HG03135 (cell line): ENCODE data around the gene MIEF1.
A peak's percentile ranks its signal among the peaks of the same experiment; 100 is the strongest.
"Not testable (repeated sequence)": the region's sequence is repeated elsewhere in the genome, so short reads cannot be mapped to it uniquely, and the experiment has no call there.

Experiments used
- ATAC-seq: cut with Tn5 transposase; IDR thresholded peaks from one replicate; pipeline ENCODE4 v1.9.1; 2021; ENCODE audit warnings: mild to moderate bottlenecking, moderate library complexity; ENCODE audit not compliant: unreplicated experiment

Gene MIEF1

DNA sequence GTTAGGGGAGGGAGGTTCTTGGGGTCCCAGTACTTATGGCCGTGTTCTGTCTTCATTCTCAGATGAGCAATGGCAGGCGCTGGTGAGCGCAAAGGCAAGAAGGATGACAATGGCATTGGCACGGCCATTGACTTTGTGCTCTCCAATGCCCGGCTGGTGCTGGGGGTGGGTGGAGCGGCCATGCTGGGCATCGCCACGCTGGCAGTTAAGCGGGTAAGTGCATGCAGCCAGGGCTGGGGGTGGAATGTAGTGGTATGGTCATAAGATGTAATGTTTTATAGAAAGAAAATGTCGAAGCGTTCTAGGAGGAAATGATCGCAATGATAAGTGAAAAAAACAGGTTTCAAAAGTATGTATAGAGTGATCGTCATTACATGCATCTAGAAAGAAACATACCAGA is 9.1 kb downstream of the MIEF1 start:
- ATAC-seq = no peak

DNA sequence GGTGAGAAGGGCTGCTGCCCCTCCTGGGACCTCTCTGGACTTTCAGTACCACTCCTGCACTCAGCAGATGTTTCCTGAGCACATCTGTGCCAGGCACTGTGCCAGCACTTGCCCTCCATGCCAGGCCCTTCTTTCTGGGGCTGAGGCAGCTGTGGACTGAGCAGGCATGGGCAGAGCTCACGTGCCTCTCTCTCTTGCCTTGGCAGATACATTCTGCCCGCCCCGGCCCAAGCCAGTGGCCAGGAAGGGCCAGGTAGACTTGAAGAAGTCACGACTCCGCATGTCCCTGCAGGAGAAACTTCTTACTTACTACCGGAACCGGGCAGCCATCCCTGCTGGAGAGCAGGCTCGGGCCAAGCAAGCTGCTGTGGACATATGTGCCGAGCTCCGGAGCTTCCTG is 9.9 kb downstream of the MIEF1 start:
- ATAC-seq = no peak

DNA sequence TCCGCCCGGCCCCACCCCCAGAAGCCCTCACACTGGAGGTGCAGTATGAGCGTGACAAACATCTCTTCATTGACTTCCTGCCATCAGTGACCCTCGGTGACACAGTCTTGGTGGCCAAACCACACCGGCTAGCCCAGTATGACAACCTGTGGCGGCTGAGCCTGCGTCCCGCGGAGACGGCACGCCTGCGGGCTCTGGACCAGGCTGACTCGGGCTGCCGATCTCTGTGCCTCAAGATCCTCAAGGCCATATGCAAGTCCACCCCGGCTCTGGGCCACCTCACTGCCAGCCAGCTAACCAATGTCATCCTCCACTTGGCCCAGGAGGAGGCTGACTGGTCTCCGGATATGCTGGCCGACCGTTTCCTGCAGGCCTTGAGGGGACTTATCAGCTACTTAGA is 11.7 kb downstream of the MIEF1 start:
- no peak for ATAC-seq

- ATAC-seq = no peak
Observed at GRCh38 chr22:39514373-39514973, 12.4 kb downstream of the MIEF1 start.

DNA sequence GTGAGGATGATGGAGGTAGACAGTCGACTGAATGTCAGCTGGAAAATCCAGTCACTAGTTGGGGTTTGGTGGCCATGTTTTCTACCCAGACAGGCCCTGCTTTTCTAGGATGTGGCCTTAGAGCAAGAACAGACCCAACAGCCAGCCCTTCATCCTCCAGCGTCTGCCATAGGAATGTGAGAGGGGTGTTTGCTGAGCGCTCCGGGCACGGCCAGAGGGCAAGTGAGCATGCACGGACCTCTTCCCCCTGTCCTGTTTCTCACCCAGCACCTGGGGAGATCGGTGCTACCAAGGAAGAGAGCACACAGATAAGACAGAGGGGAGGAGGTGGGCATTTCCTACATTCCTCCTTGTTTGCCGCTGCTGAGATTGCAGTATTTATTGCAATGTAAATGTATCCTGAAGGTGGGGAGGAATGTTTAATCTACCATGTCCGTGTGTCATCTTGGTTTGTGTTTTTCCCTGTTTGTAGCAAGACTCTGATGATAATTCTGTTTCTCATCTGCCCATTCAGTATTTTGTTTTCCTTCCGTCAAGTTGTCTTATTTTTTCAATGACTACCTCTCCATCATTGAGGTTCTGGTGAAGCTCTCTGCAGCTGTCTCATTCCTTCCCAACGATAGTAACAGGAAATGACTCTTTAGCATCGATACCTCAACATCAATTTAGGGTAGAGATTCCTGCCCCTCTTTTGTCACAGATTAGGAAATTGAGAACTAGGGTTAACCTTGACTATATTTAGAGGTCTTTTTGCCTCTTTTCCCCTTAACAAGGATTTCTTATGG is 13.4 kb downstream of the MIEF1 start:
- ATAC-seq = no peak

- ATAC-seq = no peak
Observed at GRCh38 chr22:39517470-39517869, 15.4 kb downstream of the MIEF1 start.

DNA sequence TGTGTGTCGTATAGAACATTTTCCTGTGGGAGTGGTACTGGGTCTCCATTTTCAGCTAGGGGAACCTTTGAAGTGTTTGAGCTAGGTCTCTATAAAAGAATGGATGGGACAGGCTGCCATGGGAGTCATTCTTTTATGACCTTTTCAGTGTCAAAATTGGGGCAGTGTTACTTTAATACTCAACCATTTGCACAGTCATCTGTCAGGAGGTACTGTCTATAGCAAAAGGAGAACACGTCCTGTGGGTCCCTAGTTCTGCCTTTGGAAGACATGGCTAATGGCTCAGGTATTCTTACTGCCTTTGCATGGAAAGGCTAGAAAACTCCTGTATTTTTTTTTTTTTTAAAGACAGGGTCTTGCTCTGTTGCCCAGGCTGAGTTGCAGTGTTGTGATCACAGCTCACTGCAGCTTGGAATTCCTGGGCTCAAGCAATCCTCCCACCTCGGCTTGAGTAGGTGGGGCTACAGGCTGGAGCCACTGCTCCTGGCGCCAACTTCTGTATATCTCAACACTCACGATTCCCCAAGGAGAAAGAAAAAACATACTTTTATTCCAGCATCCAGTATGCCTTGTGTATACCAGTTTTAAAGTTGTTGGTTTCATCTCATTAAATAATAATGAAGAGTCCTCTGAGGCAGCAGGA is 16.2 kb downstream of the MIEF1 start:
- ATAC-seq = no peak

- no peak for ATAC-seq
Observed at GRCh38 chr22:39518996-39519680, 17.0 kb downstream of the MIEF1 start.

- ATAC-seq = peak; percentile 67
Observed at GRCh38 chr22:39519681-39520225, 17.7 kb downstream of the MIEF1 start.

- ATAC-seq = peak; percentile 40
Observed at GRCh38 chr22:39520226-39521105, 18.4 kb downstream of the MIEF1 start, which contains the start of gene ATF4. Gene ATF4 (plus strand): TSS chr22:39520562. CDS start chr22:39521446, 884 bp downstream.

DNA sequence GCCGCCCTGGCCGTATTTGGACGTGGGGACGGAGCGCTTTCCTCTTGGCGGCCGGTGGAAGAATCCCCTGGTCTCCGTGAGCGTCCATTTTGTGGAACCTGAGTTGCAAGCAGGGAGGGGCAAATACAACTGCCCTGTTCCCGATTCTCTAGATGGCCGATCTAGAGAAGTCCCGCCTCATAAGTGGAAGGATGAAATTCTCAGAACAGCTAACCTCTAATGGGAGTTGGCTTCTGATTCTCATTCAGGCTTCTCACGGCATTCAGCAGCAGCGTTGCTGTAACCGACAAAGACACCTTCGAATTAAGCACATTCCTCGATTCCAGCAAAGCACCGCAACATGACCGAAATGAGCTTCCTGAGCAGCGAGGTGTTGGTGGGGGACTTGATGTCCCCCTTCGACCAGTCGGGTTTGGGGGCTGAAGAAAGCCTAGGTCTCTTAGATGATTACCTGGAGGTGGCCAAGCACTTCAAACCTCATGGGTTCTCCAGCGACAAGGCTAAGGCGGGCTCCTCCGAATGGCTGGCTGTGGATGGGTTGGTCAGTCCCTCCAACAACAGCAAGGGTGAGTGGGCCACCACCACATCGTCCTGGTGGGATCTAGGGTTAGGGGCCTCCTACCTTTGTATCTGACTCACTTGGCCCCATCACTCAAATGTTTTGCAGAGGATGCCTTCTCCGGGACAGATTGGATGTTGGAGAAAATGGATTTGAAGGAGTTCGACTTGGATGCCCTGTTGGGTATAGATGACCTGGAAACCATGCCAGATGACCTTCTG is 19.2 kb downstream of the MIEF1 start:
- not testable (repeated sequence) for ATAC-seq

DNA sequence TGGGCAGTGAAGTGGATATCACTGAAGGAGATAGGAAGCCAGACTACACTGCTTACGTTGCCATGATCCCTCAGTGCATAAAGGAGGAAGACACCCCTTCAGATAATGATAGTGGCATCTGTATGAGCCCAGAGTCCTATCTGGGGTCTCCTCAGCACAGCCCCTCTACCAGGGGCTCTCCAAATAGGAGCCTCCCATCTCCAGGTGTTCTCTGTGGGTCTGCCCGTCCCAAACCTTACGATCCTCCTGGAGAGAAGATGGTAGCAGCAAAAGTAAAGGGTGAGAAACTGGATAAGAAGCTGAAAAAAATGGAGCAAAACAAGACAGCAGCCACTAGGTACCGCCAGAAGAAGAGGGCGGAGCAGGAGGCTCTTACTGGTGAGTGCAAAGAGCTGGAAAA is 20.0 kb downstream of the MIEF1 start:
- ATAC-seq = not testable (repeated sequence)

DNA sequence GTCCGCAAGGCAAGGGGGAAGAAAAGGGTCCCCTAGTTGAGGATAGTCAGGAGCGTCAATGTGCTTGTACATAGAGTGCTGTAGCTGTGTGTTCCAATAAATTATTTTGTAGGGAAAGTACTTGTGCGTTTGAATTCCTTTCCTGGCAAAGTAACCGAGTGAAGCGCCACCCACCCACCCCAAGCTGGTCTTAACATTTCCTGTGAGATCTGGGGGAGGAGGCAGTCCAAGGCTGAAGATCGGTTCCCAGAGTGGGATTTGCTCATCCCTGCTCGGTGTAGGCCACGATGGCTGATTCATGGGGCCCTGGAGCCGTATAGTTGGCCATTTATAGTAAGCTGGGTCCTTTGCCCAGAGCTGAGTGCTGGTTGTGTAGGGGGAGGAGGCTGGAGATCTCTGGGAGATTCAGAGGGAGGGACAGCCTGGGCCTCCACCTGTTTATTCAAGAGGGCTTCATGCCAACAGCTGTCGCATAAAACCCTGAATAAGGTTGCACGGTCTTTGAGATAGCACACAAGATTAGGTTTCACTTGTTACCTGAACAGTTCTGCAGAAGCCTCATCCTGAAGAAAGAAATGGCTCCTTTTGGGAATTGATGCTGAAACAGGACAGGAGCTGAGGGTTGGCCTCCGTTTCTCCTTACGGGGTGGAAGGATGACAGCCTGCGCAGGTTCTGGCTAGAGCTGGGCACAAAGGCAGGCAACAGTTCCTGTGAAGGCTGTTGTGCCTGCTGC is 20.6 kb downstream of the MIEF1 start:
- ATAC-seq = no peak

DNA sequence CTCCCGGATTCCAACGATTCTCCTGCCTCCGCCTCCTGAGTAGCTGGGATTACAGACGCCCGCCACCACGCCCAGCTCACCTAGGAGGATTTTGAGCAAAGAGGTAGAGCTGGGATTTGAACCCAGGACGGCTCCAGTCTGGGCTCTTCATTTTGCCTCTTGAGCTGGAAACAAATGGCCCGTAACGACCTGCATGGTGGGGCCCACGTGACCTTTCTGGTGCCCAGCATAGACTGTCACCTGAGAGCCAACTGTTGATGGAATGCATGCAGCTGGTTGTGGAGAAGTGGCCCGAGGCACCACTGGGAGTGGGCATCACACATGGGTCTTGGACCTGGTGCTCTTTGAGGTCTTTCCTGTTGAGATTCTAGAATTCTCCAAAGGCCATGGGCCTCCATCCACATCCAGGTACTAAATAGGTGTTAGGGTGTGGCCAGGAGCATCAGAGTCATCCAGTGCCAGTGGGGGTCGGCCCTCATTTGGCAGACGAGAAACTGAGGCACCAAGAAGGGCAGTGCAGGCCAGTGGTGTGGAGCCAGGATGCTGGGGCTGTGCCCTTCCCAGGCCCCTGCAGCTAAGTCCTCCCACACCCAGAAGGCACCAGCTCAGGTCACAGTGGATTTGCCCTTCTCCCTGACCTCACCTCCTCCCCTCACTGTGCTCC is 22.1 kb downstream of the MIEF1 start:
- no peak for ATAC-seq

DNA sequence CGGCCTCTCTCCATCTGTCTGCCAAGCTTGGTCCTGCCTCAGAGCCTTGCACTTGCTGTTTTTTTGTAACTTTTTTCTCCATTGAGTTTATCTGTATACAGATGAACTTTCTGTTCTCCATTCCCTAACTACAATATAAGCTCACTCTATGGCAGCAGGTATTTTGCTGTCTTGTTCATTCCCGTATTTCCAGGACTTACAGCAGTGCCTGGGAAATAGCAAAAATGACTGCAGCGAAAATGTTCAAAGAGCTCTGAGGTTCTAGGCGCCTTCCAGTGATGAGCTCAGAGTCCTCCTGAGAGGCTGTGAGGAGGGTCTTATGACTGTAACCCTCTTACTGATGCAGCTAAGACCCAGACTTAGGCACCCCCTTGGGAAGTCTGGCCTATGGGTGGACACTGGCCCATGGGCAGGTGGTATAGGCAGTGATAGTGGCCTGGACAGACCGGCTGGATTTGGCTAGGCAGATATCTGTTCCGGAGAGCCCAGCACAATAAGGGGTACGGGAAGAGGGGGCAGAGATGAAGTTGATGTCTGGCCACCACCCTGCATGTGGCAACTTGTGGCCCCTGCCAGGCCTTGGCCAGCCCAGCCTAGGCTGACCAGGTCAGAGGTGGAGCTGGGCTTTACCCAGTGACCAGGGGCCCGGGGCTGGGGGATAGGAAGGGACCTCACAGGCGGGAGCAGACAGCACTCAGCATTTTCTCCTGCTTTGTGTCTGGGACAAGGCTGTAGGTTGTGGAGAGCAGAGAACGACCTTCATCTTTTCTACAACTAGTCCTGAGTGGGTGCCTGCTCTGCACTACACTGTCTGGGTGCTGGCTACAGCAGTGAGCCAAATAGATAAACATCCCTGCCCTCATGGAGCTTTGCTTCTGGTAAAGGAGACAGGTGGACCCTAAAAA is 22.9 kb downstream of the MIEF1 start:
- no peak for ATAC-seq

DNA sequence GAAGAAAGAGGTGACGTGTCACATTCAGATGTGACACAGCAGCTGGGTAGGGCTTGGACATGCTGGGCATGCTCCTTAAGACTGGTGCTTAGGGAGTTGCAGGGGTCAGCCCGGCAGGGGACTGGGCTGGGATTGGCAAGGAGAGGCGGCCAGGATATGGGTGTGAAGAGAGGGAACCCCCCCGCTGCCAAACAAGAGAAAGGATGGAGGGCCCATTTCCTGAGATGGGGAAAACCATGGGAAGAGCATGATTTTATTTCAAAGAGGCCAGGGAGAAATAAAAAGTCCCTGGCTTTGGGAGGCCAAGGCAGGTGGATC is 23.5 kb downstream of the MIEF1 start:
- no peak for ATAC-seq

DNA sequence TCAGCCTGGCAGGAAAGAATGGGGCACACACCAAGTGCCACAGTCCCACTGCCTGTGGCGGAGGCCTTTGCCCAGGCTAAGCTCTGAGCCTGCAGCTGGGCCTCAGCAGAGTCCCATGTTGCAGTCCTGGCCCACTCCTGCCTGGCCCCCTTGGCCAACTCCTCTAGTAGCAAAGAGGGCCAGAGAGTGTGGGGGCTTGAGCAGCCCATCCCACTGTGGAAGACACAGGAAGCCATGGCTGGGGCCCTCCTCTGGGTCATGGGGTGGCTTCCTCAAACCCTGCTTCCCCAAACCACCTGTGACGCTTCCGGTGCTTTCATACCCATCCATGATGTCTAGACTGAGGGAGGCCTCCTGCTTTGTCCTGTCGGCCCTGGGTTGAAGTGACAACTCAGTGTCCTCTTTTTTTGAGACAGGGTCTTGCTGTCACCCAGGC is 24.7 kb downstream of the MIEF1 start:
- ATAC-seq = no peak
